HepG2 (cell line): ENCODE data around the gene TLDC2. TPM values are rescaled to one million over a fixed set of nuclear protein-coding genes. Genes with fewer than 3 reads are reported as not detected.

Experiments
- ATAC-seq: fragments of 200-7000 bp; cut with Tn5 transposase; 3 replicates; pipeline ENCODE4 v1.9.1; 2020; ENCODE audit warnings: mild to moderate bottlenecking, moderate library complexity
- BruUV-seq: library from RNA; stranded (reverse); fragments of 400-500 nt; replicated peaks from 2 replicates; lab custom pipeline; 2021; lab: Mats Ljungman, UMichigan
- CTCF ChIA-PET: fragments of 300-600 bp; formaldehyde crosslinking; extraction: SDS; loops from one replicate; lab custom pipeline; 2021; ENCODE audit warnings: low total read pairs, inconsistent platforms, low intra/inter-chr PET ratio; lab: Yijun Ruan, JAX
- POLR2A ChIA-PET: fragments of 350-600 bp; sonication (Branson Sonifier 250); formaldehyde crosslinking; loops from one replicate; lab custom pipeline; 2020; ENCODE audit warnings: antibody characterized with exemption, inconsistent platforms; lab: Yijun Ruan, JAX
- DNase-seq: peaks from one replicate; pipeline ENCODE4 v3.0.0-alpha.2; 2015; ENCODE audit warnings: low spot score
- FAIRE-seq: peaks from 3 replicates; lab custom pipeline; 2011; peaks lifted over from hg19 to GRCh38; lab: Jason Lieb, UNC
- H2AFZ ChIP-seq: one replicate; pipeline ENCODE4 v1.6.1; 2011; ENCODE audit warnings: low read length, inconsistent platforms
- H3K27ac ChIP-seq: fragments of 300-600 bp; 3 replicates; pipeline ENCODE4 v1.8.0; 2011; ENCODE audit warnings: mixed run types, mild to moderate bottlenecking, mixed read lengths, low read length, inconsistent platforms; ENCODE audit not compliant: insufficient read depth; ENCODE audit errors: extremely low read length
- H3K27me3 ChIP-seq, 2 experiments: fragments of 200-600 bp in 1 of 2; 2 replicates in 1 of 2; 3 replicates in 1 of 2; pipeline versions ENCODE4 v1.6.0 to v1.8.0; 2011; ENCODE audit warnings: low read length in 2 of 2, mild to moderate bottlenecking in 2 of 2, moderate library complexity in 2 of 2, inconsistent platforms in 1 of 2; ENCODE audit not compliant: insufficient read depth in 2 of 2, control insufficient read depth in 1 of 2
- H3K36me3 ChIP-seq, 2 experiments: fragments of 200-600 bp in 1 of 2; replicated peaks in 1 of 2; 2 replicates in 1 of 2; 3 replicates in 1 of 2; pipeline versions ENCODE4 v1.5.1 to v1.8.0; 2011; ENCODE audit warnings: low read length in 2 of 2, inconsistent platforms in 1 of 2; ENCODE audit not compliant: insufficient read depth in 2 of 2, control insufficient read depth in 1 of 2
- H3K4me1 ChIP-seq: 2 replicates; pipeline ENCODE4 v1.5.1; 2012; ENCODE audit warnings: low read length, inconsistent platforms; ENCODE audit not compliant: insufficient read depth
- H3K4me2 ChIP-seq: 2 replicates; pipeline ENCODE4 v1.6.0; 2011; ENCODE audit warnings: low read depth, low read length, inconsistent platforms
- H3K4me3 ChIP-seq, 3 experiments: fragments of 200-600 bp in 1 of 3; sonication (generic), shearing (Covaris generic) in 1 of 3; replicated peaks in 1 of 3; 2 replicates each; pipeline ENCODE4 v1.5.1; 2011 to 2016; ENCODE audit warnings: low read length in 3 of 3, inconsistent platforms in 2 of 3, low read depth in 2 of 3, mild to moderate bottlenecking in 2 of 3, control low read depth in 1 of 3, mixed read lengths in 1 of 3; ENCODE audit not compliant: insufficient read depth in 1 of 3
- H3K79me2 ChIP-seq: one replicate; pipeline ENCODE4 v1.6.1; 2011; ENCODE audit warnings: low read length, inconsistent platforms; ENCODE audit not compliant: insufficient read depth
- H3K9ac ChIP-seq: 2 replicates; pipeline ENCODE4 v1.6.0; 2011; ENCODE audit warnings: mild to moderate bottlenecking, low read depth, low read length, inconsistent platforms; ENCODE audit not compliant: insufficient read depth
- H3K9me3 ChIP-seq: 2 replicates; pipeline ENCODE4 v1.5.1; 2012; ENCODE audit warnings: mild to moderate bottlenecking, low read length
- H4K20me1 ChIP-seq: 2 replicates; pipeline ENCODE4 v1.6.0; 2011; ENCODE audit warnings: inconsistent platforms, mild to moderate bottlenecking, low read length, moderate library complexity; ENCODE audit not compliant: insufficient read depth
- AKAP8 ChIP-seq: sonication (generic); formaldehyde crosslinking; IDR thresholded peaks from 2 replicates; pipeline ENCODE4 v1.5.1; 2020; ENCODE audit warnings: mild to moderate bottlenecking, missing genetic modification reagents
- FIP1L1 ChIP-seq: fragments of 200-400 bp; formaldehyde crosslinking; IDR thresholded peaks from 2 replicates; pipeline ENCODE4 v1.6.1; 2018; ENCODE audit warnings: low read depth, mild to moderate bottlenecking, low read length, moderate library complexity, borderline replicate concordance; ENCODE audit not compliant: insufficient read depth
- FOXA3 ChIP-seq: IDR thresholded peaks from 2 replicates; pipeline ENCODE4 v1.6.1; 2016; ENCODE audit warnings: missing genetic modification reagents, missing compliant biosample characterization
- KDM5B ChIP-seq: sonication (generic); formaldehyde crosslinking; IDR thresholded peaks from 2 replicates; pipeline ENCODE4 v1.4.0; 2020; ENCODE audit warnings: missing genetic modification reagents, mild to moderate bottlenecking, borderline replicate concordance
- MED8 ChIP-seq: sonication (generic); formaldehyde crosslinking; IDR thresholded peaks from 2 replicates; pipeline ENCODE4 v1.8.1; 2023; ENCODE audit warnings: mild to moderate bottlenecking, missing genetic modification reagents; ENCODE audit not compliant: insufficient replicate concordance
- MYC ChIP-seq: sonication (generic); formaldehyde crosslinking; IDR thresholded peaks from 2 replicates; pipeline ENCODE4 v1.9.0; 2021; ENCODE audit warnings: missing genetic modification reagents, borderline replicate concordance
- NFKB2 ChIP-seq: sonication (generic); formaldehyde crosslinking; IDR thresholded peaks from 2 replicates; pipeline ENCODE4 v1.4.0; 2020; ENCODE audit warnings: missing genetic modification reagents, borderline replicate concordance
- NR1H2 ChIP-seq: sonication (generic); formaldehyde crosslinking; IDR thresholded peaks from 2 replicates; pipeline ENCODE4 v1.8.1; 2022; ENCODE audit warnings: low read depth, missing genetic modification reagents, borderline replicate concordance
- SIX1 ChIP-seq: sonication (generic); formaldehyde crosslinking; IDR thresholded peaks from 2 replicates; pipeline ENCODE4 v1.4.0; 2020; ENCODE audit warnings: missing genetic modification reagents, borderline replicate concordance
- TERF1 ChIP-seq: sonication (generic); formaldehyde crosslinking; IDR thresholded peaks from 2 replicates; pipeline ENCODE4 v1.8.0; 2022; ENCODE audit warnings: mild to moderate bottlenecking, missing genetic modification reagents, moderate library complexity
- ZKSCAN5 ChIP-seq: sonication (generic); formaldehyde crosslinking; IDR thresholded peaks from 2 replicates; pipeline ENCODE4 v1.5.1; 2020; ENCODE audit warnings: mild to moderate bottlenecking, missing genetic modification reagents
- ZNF260 ChIP-seq: sonication (generic); formaldehyde crosslinking; IDR thresholded peaks from 2 replicates; pipeline ENCODE4 v1.4.0; 2020; ENCODE audit warnings: missing genetic modification reagents, low read depth, mild to moderate bottlenecking, borderline replicate concordance
- ZNF543 ChIP-seq: sonication (generic); formaldehyde crosslinking; IDR thresholded peaks from 2 replicates; pipeline ENCODE4 v1.4.0; 2020; ENCODE audit warnings: mild to moderate bottlenecking, missing genetic modification reagents
- ZNF589 ChIP-seq: sonication (generic); formaldehyde crosslinking; conservative IDR thresholded peaks from 2 replicates; pipeline ENCODE4 v1.8.0; 2022; ENCODE audit warnings: mild to moderate bottlenecking, moderate library complexity, missing genetic modification reagents
- WGBS: methylation state at CpG from one replicate; pipeline ENCODE4 v1.1.6; 2017; ENCODE audit warnings: low lambda C conversion rate; 5-methylcytosine and 5-hydroxymethylcytosine counted together
- in situ Hi-C: cut with HindIII; loops from 2 replicates; pipeline ENCODE4 v1.10.0; 2017; ENCODE audit warnings: low pct_unique_long_range_greater_than_20kb; ENCODE audit not compliant: extremely low pct_ligation_motif_present
- intact Hi-C: fragments of 100-400 bp; cut with micrococcal nuclease; formaldehyde crosslinking; loops from one replicate; pipeline ENCODE4 v1.10.0; 2022; ENCODE audit not compliant: unreplicated experiment
- polyA plus RNA-seq, 8 experiments: library from polyadenylated mRNA; depleted of rRNA in 3 of 8; stranded (reverse) in 7 of 8; unstranded in 1 of 8; fragments of >200 nt; fragmentation: Illumina TruSeq in 4 of 8; extraction: Trizol in 4 of 8; gene quantifications; 2 replicates each; pipeline versions ENCODE4 v1.2.1 to v1.2.3, GENCODE V29; 2011 to 2016; ENCODE audit warnings: low read depth in 4 of 8, missing spikeins in 1 of 8, mixed read lengths in 1 of 8; ENCODE audit not compliant: insufficient read depth in 1 of 8
- total RNA-seq, 5 experiments: library from RNA; depleted of rRNA; stranded (reverse); fragments of >200 nt; fragmentation: Illumina TruSeq; extraction: Trizol; gene quantifications; 2 replicates each; pipeline ENCODE4 v1.2.3, GENCODE V29; 2016; ENCODE audit warnings: low read depth in 1 of 5
- TF ChIP-seq, protein P1 (sequence below): sonication (generic); formaldehyde crosslinking; IDR thresholded peaks from 2 replicates; pipeline ENCODE4 v1.4.0; 2020; ENCODE audit warnings: missing genetic modification reagents

The TLDC2 gene
- total and polyA plus RNA-seq, 2 of the 13 experiments (the other 11 are each of a cell fraction or from before 2014, with no cell fraction given): 1.5 to 1.6 TPM

GRCh38 chr20:36860339-36860738 is 15.6 kb upstream of the TLDC2 start:
- Histone ChIP-seq H3K4me2 (0 out of 2 replicates have a peak overlapping the region, but pooled peaks have one; percentile 84), H4K20me1 (no peaks in the 10 kb centered on the region), H3K9me3 (no peaks in the 10 kb centered on the region), H3K79me2 (peaks cover 22% of the 10 kb centered on the region), H3K27ac (no peak overlapping the region), H3K4me3 (no peak overlapping the region), H3K27me3 (peaks cover 1 to 9% of the 10 kb centered on the region in 2 experiments; a peak in 1 of 5 replicates), H3K4me1 (peaks cover 50% of the 10 kb centered on the region), H3K36me3 (no peaks in the 10 kb centered on the region; a peak in 2 of 5 replicates), H2AFZ (no peak overlapping the region), H3K9ac (no peak overlapping the region)
- DNase-seq (no peak), FAIRE-seq (peak; percentile 47), ATAC-seq (no peak)
- TF ChIP-seq MED8 (CRISPR knock-in tag) (no peak), AKAP8 (CRISPR knock-in tag) (no peak), ZNF260 (no peak), MYC (CRISPR knock-in tag) (0 out of 2 replicates have a peak, but pooled peaks have one; percentile 3), FIP1L1 (no peak), TERF1 (no peak), ZNF589 (CRISPR knock-in tag) (0 out of 2 replicates have a peak, but pooled peaks have one; percentile 30), FOXA3 (CRISPR knock-in tag) (no peak), NFKB2 (CRISPR knock-in tag) (0 out of 2 replicates have a peak, but pooled peaks have one; percentile 26), ZNF543 (CRISPR knock-in tag) (no peak), ZKSCAN5 (no peak), SIX1 (no peak), KDM5B (CRISPR knock-in tag) (peak; percentile 26; the same call in 1 of the 2 replicates), NR1H2 (no peak)
- TF ChIP-seq, protein P1, sequence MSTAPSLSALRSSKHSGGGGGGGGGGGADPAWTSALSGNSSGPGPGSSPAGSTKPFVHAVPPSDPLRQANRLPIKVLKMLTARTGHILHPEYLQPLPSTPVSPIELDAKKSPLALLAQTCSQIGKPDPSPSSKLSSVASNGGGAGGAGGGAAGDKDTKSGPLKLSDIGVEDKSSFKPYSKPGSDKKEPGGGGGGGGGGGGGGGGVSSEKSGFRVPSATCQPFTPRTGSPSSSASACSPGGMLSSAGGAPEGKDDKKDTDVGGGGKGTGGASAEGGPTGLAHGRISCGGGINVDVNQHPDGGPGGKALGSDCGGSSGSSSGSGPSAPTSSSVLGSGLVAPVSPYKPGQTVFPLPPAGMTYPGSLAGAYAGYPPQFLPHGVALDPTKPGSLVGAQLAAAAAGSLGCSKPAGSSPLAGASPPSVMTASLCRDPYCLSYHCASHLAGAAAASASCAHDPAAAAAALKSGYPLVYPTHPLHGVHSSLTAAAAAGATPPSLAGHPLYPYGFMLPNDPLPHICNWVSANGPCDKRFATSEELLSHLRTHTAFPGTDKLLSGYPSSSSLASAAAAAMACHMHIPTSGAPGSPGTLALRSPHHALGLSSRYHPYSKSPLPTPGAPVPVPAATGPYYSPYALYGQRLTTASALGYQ (CRISPR knock-in tag): no peak
- ChIA-PET CTCF (no interaction called here), POLR2A (interaction anchor here (1.4 to 4.9 kb wide), 2 partner anchors 12 to 87 kb away, joined by 3 to 39 read pairs; partner anchors contain the start of gene DSN1)
- in situ Hi-C loops (no loop called here), intact Hi-C loops (no loop called here)
- WGBS: 87% methylated on average over 5 of the region's 5 CpGs
- BruUV-seq: no TSS peak
